GM23248 (cell line): ENCODE results near the gene ZBTB18. TPM values are rescaled to one million over a fixed set of nuclear protein-coding genes. Genes with fewer than 3 reads are reported as not detected.

Source experiments
- DNase-seq: peaks from one replicate; pipeline ENCODE4 v3.0.0-alpha.2; 2015
- H2AFZ ChIP-seq: fragments of 200-600 bp; sonication (generic); 2 replicates; pipeline ENCODE4 v1.6.1; 2016; ENCODE audit warnings: antibody characterized with exemption
- H3F3A ChIP-seq: fragments of 200-600 bp; sonication (generic); 2 replicates; pipeline ENCODE4 v1.6.1; 2016; ENCODE audit warnings: mild to moderate bottlenecking, antibody characterized with exemption, mixed run types; ENCODE audit not compliant: insufficient read depth
- H3K27ac ChIP-seq: fragments of 200-600 bp; sonication (generic); 2 replicates; pipeline ENCODE4 v1.5.1; 2016; ENCODE audit warnings: mild to moderate bottlenecking
- H3K27me3 ChIP-seq: fragments of 200-600 bp; sonication (generic); replicated peaks from 2 replicates; pipeline ENCODE4 v1.6.1; 2016; ENCODE audit warnings: mild to moderate bottlenecking; ENCODE audit not compliant: insufficient read depth
- H3K36me3 ChIP-seq: fragments of 200-600 bp; sonication (generic); 2 replicates; pipeline ENCODE4 v1.6.1; 2016; ENCODE audit warnings: low read depth, mild to moderate bottlenecking
- H3K4me1 ChIP-seq: fragments of 200-600 bp; sonication (generic); 2 replicates; pipeline ENCODE4 v1.6.1; 2016; ENCODE audit warnings: mild to moderate bottlenecking; ENCODE audit not compliant: insufficient read depth
- H3K4me2 ChIP-seq: fragments of 200-600 bp; sonication (generic); one replicate; pipeline ENCODE4 v1.6.1; 2016; ENCODE audit warnings: mild to moderate bottlenecking; ENCODE audit not compliant: unreplicated experiment
- H3K4me3 ChIP-seq: fragments of 200-600 bp; sonication (generic); 2 replicates; pipeline ENCODE4 v1.5.1; 2016; ENCODE audit warnings: mild to moderate bottlenecking
- H3K79me2 ChIP-seq: fragments of 200-600 bp; sonication (generic); 2 replicates; pipeline ENCODE4 v1.6.1; 2016; ENCODE audit warnings: mild to moderate bottlenecking; ENCODE audit not compliant: insufficient read depth
- H3K9ac ChIP-seq: fragments of 200-600 bp; sonication (generic); 2 replicates; pipeline ENCODE4 v1.6.1; 2016; ENCODE audit warnings: mild to moderate bottlenecking
- H3K9me2 ChIP-seq: fragments of 200-600 bp; sonication (generic); 2 replicates; pipeline ENCODE4 v1.6.1; 2016; ENCODE audit warnings: mixed run types, mild to moderate bottlenecking, moderate library complexity; ENCODE audit not compliant: insufficient read depth
- H3K9me3 ChIP-seq: fragments of 200-600 bp; sonication (generic); one replicate; pipeline ENCODE4 v1.6.1; 2017; ENCODE audit warnings: low read depth
- H4K20me1 ChIP-seq: fragments of 200-600 bp; sonication (generic); 2 replicates; pipeline ENCODE4 v1.6.0; 2016; ENCODE audit not compliant: insufficient read depth
- EZH2 ChIP-seq: fragments of 200-600 bp; sonication (generic); IDR thresholded peaks from 2 replicates; pipeline ENCODE4 v1.6.1; 2018; ENCODE audit warnings: antibody characterized with exemption, mild to moderate bottlenecking; ENCODE audit not compliant: insufficient read depth, poor library complexity, severe bottlenecking
- EZH2phosphoT487 ChIP-seq: fragments of 200-600 bp; sonication (generic); IDR thresholded peaks from 2 replicates; pipeline ENCODE4 v1.6.1; 2018; ENCODE audit warnings: antibody characterized with exemption, moderate library complexity, mild to moderate bottlenecking, low read depth; ENCODE audit not compliant: insufficient read depth
- WGBS, 2 experiments: methylation state at CpG; one replicate each; pipeline ENCODE4 v1.1.6; 2015 to 2017; ENCODE audit warnings: low lambda C conversion rate in 2 of 2, low coverage in 1 of 2; ENCODE audit errors: missing lambda C conversion rate in 2 of 2; 5-methylcytosine and 5-hydroxymethylcytosine counted together
- in situ Hi-C: fragments of 300-500 bp; cut with MboI; formaldehyde crosslinking; loops from 2 replicates; pipeline ENCODE4 v1.15.0; 2020
- polyA plus RNA-seq: library from polyadenylated mRNA; unstranded; fragments of >200 nt; fragmentation: Nextera tagmentation; extraction: Ambion mirVana; gene quantifications from 2 replicates; pipeline ENCODE4 v1.2.1, GENCODE V29; 2016
- total RNA-seq: library from RNA; depleted of rRNA; stranded (reverse); fragments of >200 nt; shearing (Covaris generic); gene quantifications from 2 replicates; pipeline ENCODE4 v1.2.3, GENCODE V29; 2014

ZBTB18 gene
- total and polyA plus RNA-seq, 2 experiments from 2014 or later, result 0.25 to 9.2 TPM

GRCh38 chr1:244046907-244047611, 4.0 kb upstream of the ZBTB18 start:
- in situ Hi-C loops, result no loop called here
- Histone ChIP-seq H3K4me2 (peak overlapping the region; percentile 82), H3K27me3 (no peaks in the 10 kb centered on the region), H3K4me3 (peak overlapping the region; percentile 83), H2AFZ (peak overlapping the region; percentile 83), H3K9ac (peak overlapping the region; percentile 88), H3K36me3 (no peaks in the 10 kb centered on the region), H3K27ac (peak overlapping the region; percentile 79), H3K9me3 (no peaks in the 10 kb centered on the region), H3K9me2 (no peaks in the 10 kb centered on the region), H4K20me1 (no peaks in the 10 kb centered on the region; the same call in 1 of the 2 replicates), H3K4me1 (peaks cover 21% of the 10 kb centered on the region), H3F3A (peaks cover 14% of the 10 kb centered on the region; the same call in 1 of the 2 replicates), H3K79me2 (peaks cover 27% of the 10 kb centered on the region)
- TF ChIP-seq EZH2phosphoT487 (no peak), EZH2 (no peak)
- DNase-seq, result peak; percentile 58
- WGBS, 2 experiments, result 16 to 19% methylated on average over 13 of the region's 13 CpGs

- H3K36me3 ChIP-seq, result no peaks in the 10 kb centered on the region
- no peaks in the 10 kb centered on the region for H3K27me3 ChIP-seq
- no peak for TF ChIP-seq EZH2phosphoT487
- no peak for TF ChIP-seq EZH2
- H4K20me1 ChIP-seq, result no peaks in the 10 kb centered on the region; the same call in 1 of the 2 replicates
- peak overlapping the region; percentile 82 for H3K4me2 ChIP-seq
- peaks cover 14% of the 10 kb centered on the region; the same call in 1 of the 2 replicates for H3F3A ChIP-seq
- peak; percentile 61 for DNase-seq
- peak overlapping the region; percentile 83 for H2AFZ ChIP-seq
- in situ Hi-C loops, result no loop called here
- WGBS, 2 experiments, result 1% methylated on average over 44 to 54 of the region's 54 CpGs
- peak overlapping the region; percentile 79 for H3K27ac ChIP-seq
- H3K9ac ChIP-seq, result peak overlapping the region; percentile 88
- H3K4me3 ChIP-seq, result peak overlapping the region; percentile 83
- no peaks in the 10 kb centered on the region for H3K9me3 ChIP-seq
- no peaks in the 10 kb centered on the region for H3K9me2 ChIP-seq
- peaks cover 21% of the 10 kb centered on the region for H3K4me1 ChIP-seq
- H3K79me2 ChIP-seq, result peaks cover 34% of the 10 kb centered on the region
Observed at GRCh38 chr1:244047621-244048255, 3.3 kb upstream of the ZBTB18 start.

- Histone ChIP-seq H3K4me3 (peak overlapping the region; percentile 83), H3K9ac (peak overlapping the region; percentile 88), H4K20me1 (peaks cover 4% of the 10 kb centered on the region; the same call in 1 of the 2 replicates), H3F3A (peaks cover 14% of the 10 kb centered on the region; the same call in 1 of the 2 replicates), H3K4me2 (no peak overlapping the region), H3K9me2 (no peaks in the 10 kb centered on the region), H2AFZ (no peak overlapping the region), H3K27me3 (no peaks in the 10 kb centered on the region), H3K36me3 (no peaks in the 10 kb centered on the region), H3K79me2 (peaks cover 41% of the 10 kb centered on the region), H3K27ac (peak overlapping the region; percentile 79; the same call in 1 of the 2 replicates), H3K4me1 (peaks cover 21% of the 10 kb centered on the region), H3K9me3 (no peaks in the 10 kb centered on the region)
- in situ Hi-C loops, result no loop called here
- peak; percentile 99 for DNase-seq
- WGBS, 2 experiments, result 0 to 1% methylated on average over 7 to 49 of the region's 109 CpGs
- no peak for TF ChIP-seq EZH2phosphoT487
Observed at GRCh38 chr1:244048256-244049161, 2.6 kb upstream of the ZBTB18 start.
